AML-193 (cell line): ENCODE results near the gene DNASE2.
A peak's percentile ranks its signal among the peaks of the same experiment; 100 is the strongest.
"Not testable (repeated sequence)": the region's sequence is repeated elsewhere in the genome, so short reads cannot be mapped to it uniquely, and the experiment has no call there.

Source experiments
- DNase-seq, 2 experiments: peaks; one replicate each; lab custom pipeline; 2025; lab: John Stamatoyannopoulos, UW

DNASE2 gene

DNA sequence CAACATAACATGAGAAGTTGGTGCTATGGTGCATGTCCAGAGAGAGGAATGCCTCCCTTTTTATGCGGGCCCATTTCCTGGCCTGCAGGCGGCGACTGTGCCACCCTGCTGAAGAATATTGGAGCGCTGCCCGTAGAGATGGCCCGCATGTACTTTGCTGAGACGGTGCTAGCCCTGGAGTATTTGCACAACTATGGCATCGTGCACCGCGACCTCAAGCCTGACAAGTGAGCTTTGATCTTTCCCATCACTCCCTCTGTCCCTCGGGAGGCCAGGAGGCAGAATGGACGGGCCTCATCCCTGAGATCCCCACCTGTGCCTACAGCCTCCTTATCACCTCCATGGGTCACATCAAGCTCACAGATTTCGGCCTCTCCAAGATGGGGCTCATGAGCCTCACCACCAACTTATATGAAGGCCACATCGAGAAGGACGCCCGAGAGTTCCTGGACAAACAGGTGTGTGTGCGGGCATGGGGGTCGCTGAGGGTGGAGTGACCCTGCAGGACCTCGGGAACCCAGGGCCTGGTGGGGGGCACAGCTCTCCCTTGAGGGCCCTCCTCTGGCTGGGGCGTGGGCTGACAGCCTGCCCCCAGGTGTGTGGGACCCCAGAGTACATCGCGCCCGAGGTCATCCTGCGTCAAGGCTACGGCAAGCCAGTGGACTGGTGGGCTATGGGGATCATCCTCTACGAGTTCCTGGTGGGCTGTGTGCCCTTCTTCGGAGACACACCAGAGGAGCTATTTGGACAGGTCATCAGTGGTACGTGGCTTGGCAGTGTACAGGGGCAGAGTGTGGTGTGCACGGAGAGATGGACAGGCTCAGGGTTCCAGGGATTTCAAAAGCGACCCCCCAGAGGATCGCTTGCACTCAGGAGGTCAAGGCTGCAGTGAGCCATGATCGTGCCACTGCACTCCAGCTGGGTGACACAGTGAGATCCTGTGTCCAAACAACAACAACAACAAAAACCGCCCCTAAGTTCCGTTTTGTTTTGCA is 16.2 kb downstream of the DNASE2 start:
- DNase-seq = no peak

DNA sequence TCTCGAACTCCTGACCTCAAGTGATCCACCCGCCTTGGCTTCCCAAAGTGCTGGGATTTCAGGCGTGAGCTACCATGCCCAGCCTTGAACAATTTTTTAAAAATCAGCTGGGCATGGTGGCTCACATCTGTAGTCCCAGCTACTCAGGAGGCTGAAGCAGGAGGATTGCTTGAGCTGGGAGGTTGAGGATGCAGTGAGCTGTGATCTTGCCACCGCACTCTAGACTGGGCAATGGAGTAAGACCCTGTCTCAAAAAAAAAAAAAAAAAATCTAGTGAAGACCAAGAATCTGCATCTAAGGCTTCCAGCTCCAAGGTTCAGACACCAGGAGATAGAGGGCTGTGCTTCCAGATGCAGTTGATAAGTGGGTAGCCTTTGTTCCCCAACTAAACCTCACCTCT is 17.1 kb downstream of the DNASE2 start:
- DNase-seq = no peak

DNA sequence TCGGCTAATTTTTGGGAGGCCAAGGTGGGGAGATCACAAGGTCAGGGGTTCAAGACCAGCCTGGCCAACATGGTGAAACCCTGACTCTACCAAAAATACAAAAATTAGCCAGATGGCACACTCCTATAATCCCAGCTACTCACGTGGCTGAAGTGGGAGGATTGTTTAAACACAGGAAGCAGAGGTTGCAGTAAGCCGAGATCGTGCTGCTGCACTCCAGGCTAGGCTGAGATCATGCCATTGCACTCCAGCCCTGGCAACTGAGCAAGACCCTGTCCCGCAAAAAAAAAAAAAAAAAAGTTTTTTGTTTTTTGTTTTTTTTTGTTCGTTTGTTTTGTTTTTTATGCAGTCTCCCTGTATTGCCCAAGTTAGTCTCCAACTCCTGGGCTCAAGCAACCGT is 21.7 kb downstream of the DNASE2 start:
- no peak for DNase-seq

- DNase-seq = no peak
Observed at GRCh38 chr19:12858041-12858928, 23.0 kb downstream of the DNASE2 start.

- no peak for DNase-seq
Observed at GRCh38 chr19:12856653-12857052, 24.6 kb downstream of the DNASE2 start.

GRCh38 chr19:12847159-12848139 is 33.8 kb downstream of the DNASE2 start:
- peak; percentile 9 to 42 for DNase-seq

- not testable (repeated sequence) for DNase-seq
Observed at GRCh38 chr19:12846613-12847012, 34.6 kb downstream of the DNASE2 start.

DNA sequence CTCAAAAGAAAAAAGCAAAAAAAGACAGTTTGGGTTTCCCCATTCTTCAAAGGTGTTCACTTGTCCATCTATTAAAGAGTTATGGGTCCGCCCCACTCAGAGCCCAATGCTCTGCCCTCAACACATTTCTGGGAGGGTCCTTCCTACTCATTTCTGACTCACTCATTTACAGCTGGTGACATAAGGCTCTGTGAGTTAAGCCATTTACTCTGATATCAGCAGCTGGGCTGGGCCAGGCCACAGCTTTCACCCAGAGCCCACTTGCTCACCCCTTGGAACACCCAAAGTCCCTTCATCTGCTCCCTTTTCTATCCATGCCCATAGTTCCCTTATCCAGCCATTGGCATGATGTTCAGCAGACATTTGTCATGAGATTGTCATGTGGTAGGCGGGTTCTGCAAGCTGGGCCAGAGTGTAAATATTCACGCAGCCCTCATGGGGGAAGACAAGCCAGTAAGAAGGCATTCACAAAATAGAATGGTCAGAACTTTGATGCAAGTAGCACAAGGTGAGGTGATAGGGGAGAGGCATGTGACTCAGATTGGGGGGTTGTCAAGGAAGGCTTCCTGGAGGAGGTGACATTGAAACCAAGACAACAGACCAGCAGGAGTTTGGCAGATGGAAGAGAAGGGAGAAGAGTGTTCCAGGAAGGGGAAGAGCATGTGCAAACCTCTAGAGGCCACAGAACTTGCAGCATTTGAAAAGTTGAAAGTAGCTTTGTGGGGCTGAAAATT is 37.1 kb downstream of the DNASE2 start:
- DNase-seq = no peak

GRCh38 chr19:12843328-12843727 is 37.9 kb downstream of the DNASE2 start:
- DNase-seq = no peak

GRCh38 chr19:12842511-12842910 is 38.7 kb downstream of the DNASE2 start:
- no peak for DNase-seq

DNA sequence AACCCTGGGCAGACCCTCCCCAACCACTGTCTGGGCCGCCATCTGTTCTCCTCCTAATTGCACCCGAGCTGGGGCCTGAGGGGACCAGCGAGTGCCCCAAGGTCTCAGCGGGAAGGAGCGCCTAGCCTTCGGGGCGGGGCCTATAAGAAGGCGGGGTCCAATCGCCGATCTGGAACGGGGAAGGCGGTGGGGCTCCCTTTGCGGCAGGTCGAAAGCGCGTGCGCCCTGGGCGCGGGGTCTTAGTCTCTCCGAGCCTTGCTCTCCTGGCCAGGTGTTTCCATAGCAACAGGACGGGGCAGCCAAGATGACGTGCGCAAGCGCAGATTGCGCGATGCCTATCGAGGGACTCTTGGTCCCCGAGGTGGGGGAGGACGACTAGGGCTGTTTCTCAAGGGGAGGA is 40.2 kb downstream of the DNASE2 start:
- DNase-seq = no peak

GRCh38 chr19:12840091-12841079 is 40.9 kb downstream of the DNASE2 start:
- DNase-seq = no peak

DNA sequence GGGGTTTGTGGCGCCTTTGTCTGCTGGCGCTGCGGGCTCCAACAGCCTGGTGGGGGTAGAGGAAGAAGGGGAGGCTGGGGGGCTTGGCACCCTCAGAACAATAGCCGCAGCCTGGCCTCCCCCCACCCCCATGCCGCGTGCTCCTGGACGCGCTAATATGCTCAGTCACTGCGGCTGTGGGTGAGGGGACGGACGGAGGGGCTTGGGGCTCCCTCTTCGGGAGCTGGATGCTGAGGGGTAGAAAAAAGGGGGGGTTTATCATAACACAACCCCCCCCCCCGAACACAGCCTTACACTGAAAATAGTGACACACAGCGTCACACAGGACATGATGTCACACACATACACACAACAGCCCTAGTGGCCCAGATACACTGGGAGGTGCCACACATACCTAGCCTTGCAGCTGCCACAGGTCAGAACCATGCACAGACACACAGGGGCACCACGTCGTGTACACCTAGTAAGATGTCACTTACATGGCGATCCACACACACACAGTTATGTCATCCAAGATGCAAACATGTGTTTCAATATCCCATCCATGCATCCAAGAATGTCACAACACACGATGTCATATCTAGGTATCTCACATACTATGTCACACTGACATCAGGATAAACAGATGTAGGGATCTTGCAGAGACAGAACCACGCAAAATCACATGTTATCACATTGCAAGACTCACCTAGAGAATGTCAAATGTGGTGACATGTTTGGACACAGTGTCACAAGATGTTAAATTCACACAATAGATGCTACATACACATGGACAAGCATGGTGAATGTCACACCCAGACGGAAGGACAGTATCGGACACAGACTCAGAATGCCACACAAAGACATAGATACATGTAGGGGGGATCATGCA is 42.1 kb downstream of the DNASE2 start:
- peak in 1 of 2 experiments; percentile 12 for DNase-seq

DNA sequence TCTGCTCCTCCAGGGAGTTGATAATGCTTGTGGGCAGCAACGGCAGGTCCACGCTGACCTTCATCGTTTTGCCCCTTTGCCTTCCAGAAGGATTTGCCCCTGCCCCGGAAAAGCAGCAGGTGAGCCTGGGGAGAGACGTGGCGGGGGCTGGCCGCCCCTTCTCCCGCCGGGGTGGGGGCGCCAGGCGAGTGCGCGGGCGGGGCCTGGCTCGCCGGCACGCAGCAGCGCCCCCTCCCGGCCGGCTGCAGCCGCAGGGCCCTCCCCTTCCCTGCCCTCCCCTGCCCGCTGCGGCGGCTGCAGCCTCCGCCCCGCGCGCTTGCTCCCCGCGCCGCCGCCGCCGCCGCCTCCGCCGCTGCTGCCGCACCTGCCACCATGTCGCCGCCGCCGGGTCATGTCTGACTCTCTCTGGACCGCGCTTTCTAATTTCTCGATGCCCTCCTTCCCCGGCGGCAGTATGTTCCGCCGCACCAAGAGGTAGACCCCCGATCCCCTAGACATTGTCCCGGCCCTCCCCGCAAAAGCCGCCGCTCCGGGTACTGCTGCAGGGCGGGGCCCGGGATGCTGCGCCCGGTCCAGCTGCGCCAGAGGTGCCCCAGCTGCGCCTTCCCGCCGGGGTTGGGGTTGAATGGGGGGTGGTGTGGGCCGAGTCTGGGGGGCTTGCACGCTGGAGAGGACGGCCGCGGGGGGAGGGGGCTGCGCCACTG is 42.9 kb downstream of the DNASE2 start, which contains the start of gene MAST1:
TSS of gene MAST1 (plus strand) at position 334 of the 704 bp plus-strand sequence. CDS start at position 392, 58 bp downstream.
- DNase-seq = peak; percentile 51 to 58

GRCh38 chr19:12837225-12837624 is 44.0 kb downstream of the DNASE2 start:
- no peak for DNase-seq

DNA sequence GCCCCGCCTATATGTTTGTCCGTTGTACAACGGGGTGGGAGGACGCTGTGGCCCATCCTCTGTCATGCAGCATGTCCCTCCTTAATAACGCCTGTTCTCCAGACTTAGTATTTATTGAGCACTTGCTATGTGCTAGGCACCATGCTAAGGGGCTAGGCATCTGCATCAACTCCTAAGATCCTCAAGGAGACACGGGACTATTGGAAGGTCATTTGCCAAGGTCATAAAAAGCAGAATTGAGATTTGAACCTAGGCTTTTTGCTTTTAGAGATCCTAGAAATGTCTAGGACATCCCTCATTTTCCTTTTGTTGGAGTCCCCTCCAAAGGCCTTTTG is 44.8 kb downstream of the DNASE2 start:
- DNase-seq = no peak

DNA sequence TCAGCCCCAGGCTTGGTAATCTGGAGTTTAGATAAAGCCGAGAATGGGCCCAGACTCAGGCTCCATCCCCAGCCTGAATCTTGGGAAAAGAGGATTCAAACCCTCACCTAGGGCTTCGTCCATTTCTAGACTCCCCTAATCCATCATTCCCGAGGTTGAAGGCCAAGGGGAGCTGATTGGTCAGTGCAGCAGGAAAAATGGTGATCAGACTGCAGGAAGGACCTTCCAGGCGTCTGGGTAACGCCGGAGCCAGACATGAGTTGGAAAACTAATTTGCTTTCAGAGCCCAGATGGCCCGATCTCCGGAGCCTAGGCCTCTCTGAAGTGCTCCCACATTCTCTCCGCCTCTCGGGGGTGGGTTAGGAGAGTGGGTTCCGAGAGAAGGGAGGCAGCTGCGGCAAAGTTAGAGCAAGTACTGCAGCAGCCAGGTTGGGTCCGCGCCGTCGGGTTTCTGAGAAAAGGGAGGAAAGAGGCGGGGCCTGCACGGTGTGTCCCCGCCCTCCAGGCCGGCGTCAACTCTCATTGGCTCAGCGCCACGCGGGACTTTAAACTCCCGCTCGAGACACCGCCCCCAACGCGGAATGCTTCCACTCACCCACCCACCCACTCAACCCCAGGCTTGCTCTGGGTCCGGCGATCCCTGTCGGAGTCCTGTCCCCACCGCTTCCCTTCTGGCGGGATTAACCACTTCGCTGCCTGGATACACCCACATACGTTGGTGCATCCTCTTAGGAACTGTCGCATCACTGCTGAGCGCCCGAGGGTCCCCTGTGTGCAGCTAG is 46.1 kb downstream of the DNASE2 start:
- DNase-seq = no peak
